Right lobe of liver (tissue), 4 donors: ENCODE measurements around the gene PSMF1.

Source experiments
- CTCF ChIP-seq, 4 donors: fragments of 200-600 bp in 3 of 4; fragments of 450-650 bp in 1 of 4; IDR thresholded peaks; one replicate each; pipeline versions ENCODE4 v1.5.1 to v1.8.0; 2016 to 2022; ENCODE audit warnings: antibody characterized with exemption in 4 of 4, mild to moderate bottlenecking in 2 of 4
- POLR2A ChIP-seq: fragments of 450-650 bp; IDR thresholded peaks from one replicate; pipeline ENCODE4 v1.6.1; 2017; ENCODE audit warnings: antibody characterized with exemption, mild to moderate bottlenecking
- donor health status: DM: no; HTN: no; CAD: no.
- donor health status: DM: no; HTN: no; CAD: no.
- donor health status: DM: no; HTN: yes; CAD: no.

GRCh38 chr20:1137236-1137635 is 18.8 kb downstream of the PSMF1 start:
- TF ChIP-seq CTCF (IDR thresholded peaks at IDR 0.05) (no peak), POLR2A (no peak)
